DOHH2 (cell line): ENCODE data around the gene DYNLT1.

ENCODE experiments used
- H3F3A ChIP-seq: fragments of 200-600 bp; sonication (generic), shearing (Covaris generic); 2 replicates; pipeline ENCODE4 v1.6.0; 2016; ENCODE audit warnings: antibody characterized with exemption, mild to moderate bottlenecking; ENCODE audit not compliant: control insufficient read depth, insufficient read depth
- H3K27ac ChIP-seq: fragments of 200-600 bp; sonication (generic); 2 replicates; pipeline ENCODE4 v1.5.1; 2014; ENCODE audit warnings: low read depth, mild to moderate bottlenecking, low read length, moderate library complexity
- H3K27me3 ChIP-seq: fragments of 200-600 bp; sonication (generic); 2 replicates; pipeline ENCODE4 v1.6.1; 2014; ENCODE audit warnings: mild to moderate bottlenecking, low read length, mixed read lengths; ENCODE audit not compliant: control insufficient read depth
- H3K36me3 ChIP-seq: fragments of 200-600 bp; sonication (generic); 2 replicates; pipeline ENCODE4 v1.6.1; 2014; ENCODE audit warnings: mild to moderate bottlenecking, low read length, moderate library complexity, mixed read lengths; ENCODE audit not compliant: control insufficient read depth
- H3K4me1 ChIP-seq: fragments of 200-600 bp; sonication (generic); 2 replicates; pipeline ENCODE4 v1.6.1; 2014; ENCODE audit warnings: mild to moderate bottlenecking, low read length, mixed read lengths; ENCODE audit not compliant: control insufficient read depth
- H3K4me2 ChIP-seq: fragments of 200-600 bp; sonication (generic); 2 replicates; pipeline ENCODE4 v1.6.0; 2014; ENCODE audit warnings: mild to moderate bottlenecking, low read length, moderate library complexity
- H3K4me3 ChIP-seq: fragments of 200-600 bp; sonication (generic); 2 replicates; pipeline ENCODE4 v1.5.1; 2014; ENCODE audit warnings: mild to moderate bottlenecking, low read length, mixed read lengths
- H3K79me2 ChIP-seq: fragments of 200-600 bp; sonication (generic); 2 replicates; pipeline ENCODE4 v1.6.1; 2014; ENCODE audit warnings: mild to moderate bottlenecking, low read length, mixed read lengths; ENCODE audit not compliant: control insufficient read depth
- H3K9me2 ChIP-seq: fragments of 200-600 bp; sonication (generic); replicated peaks from 2 replicates; pipeline ENCODE4 v1.6.1; 2014; ENCODE audit warnings: mild to moderate bottlenecking, low read length, mixed read lengths; ENCODE audit not compliant: control insufficient read depth
- H3K9me3 ChIP-seq: fragments of 200-600 bp; sonication (generic); 2 replicates; pipeline ENCODE4 v1.6.1; 2014; ENCODE audit warnings: antibody characterized with exemption, low read length, mixed read lengths; ENCODE audit not compliant: control insufficient read depth, insufficient read depth
- H4K20me1 ChIP-seq: fragments of 200-600 bp; sonication (generic); 2 replicates; pipeline ENCODE4 v1.6.0; 2014; ENCODE audit warnings: low read depth, mild to moderate bottlenecking, antibody characterized with exemption, low read length, moderate library complexity; ENCODE audit not compliant: control insufficient read depth, insufficient read depth
- EZH2phosphoT487 ChIP-seq: fragments of 200-600 bp; sonication (generic); IDR thresholded peaks from 2 replicates; pipeline ENCODE4 v1.6.1; 2017; ENCODE audit warnings: borderline replicate concordance, mild to moderate bottlenecking, antibody characterized with exemption, low read length, moderate library complexity, mixed read lengths
- TF ChIP-seq, protein P1 (sequence below): fragments of 200-600 bp; sonication (generic); IDR thresholded peaks from one replicate; pipeline ENCODE4 v1.5.1; 2014; ENCODE audit warnings: antibody characterized with exemption, mild to moderate bottlenecking, low read depth, low read length; ENCODE audit not compliant: poor library complexity, severe bottlenecking

The DYNLT1 gene

GRCh38 chr6:158611541-158612370, 32.8 kb downstream of the DYNLT1 start:
- Histone ChIP-seq H3F3A (no peaks in the 10 kb centered on the region), H3K79me2 (no peaks in the 10 kb centered on the region), H3K4me1 (no peaks in the 10 kb centered on the region), H3K9me2 (no peaks in the 10 kb centered on the region), H3K27me3 (no peaks in the 10 kb centered on the region), H3K4me3 (no peak overlapping the region), H3K9me3 (no peaks in the 10 kb centered on the region), H4K20me1 (no peaks in the 10 kb centered on the region), H3K36me3 (peaks cover 32% of the 10 kb centered on the region), H3K4me2 (no peak overlapping the region), H3K27ac (no peak overlapping the region)
- TF ChIP-seq, protein P1, sequence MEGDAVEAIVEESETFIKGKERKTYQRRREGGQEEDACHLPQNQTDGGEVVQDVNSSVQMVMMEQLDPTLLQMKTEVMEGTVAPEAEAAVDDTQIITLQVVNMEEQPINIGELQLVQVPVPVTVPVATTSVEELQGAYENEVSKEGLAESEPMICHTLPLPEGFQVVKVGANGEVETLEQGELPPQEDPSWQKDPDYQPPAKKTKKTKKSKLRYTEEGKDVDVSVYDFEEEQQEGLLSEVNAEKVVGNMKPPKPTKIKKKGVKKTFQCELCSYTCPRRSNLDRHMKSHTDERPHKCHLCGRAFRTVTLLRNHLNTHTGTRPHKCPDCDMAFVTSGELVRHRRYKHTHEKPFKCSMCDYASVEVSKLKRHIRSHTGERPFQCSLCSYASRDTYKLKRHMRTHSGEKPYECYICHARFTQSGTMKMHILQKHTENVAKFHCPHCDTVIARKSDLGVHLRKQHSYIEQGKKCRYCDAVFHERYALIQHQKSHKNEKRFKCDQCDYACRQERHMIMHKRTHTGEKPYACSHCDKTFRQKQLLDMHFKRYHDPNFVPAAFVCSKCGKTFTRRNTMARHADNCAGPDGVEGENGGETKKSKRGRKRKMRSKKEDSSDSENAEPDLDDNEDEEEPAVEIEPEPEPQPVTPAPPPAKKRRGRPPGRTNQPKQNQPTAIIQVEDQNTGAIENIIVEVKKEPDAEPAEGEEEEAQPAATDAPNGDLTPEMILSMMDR = no peak
- no peak for TF ChIP-seq EZH2phosphoT487

GRCh38 chr6:158611039-158611438, 33.5 kb downstream of the DYNLT1 start:
- no peaks in the 10 kb centered on the region for H4K20me1 ChIP-seq
- H3K27me3 ChIP-seq = no peaks in the 10 kb centered on the region
- H3K4me3 ChIP-seq = no peak overlapping the region
- H3K36me3 ChIP-seq = peaks cover 37% of the 10 kb centered on the region
- H3K9me2 ChIP-seq = no peaks in the 10 kb centered on the region
- no peak overlapping the region for H3K27ac ChIP-seq
- no peak for TF ChIP-seq EZH2phosphoT487
- TF ChIP-seq, protein P1 = no peak
- no peaks in the 10 kb centered on the region for H3F3A ChIP-seq
- H3K4me2 ChIP-seq = no peak overlapping the region
- H3K4me1 ChIP-seq = no peaks in the 10 kb centered on the region
- no peaks in the 10 kb centered on the region for H3K9me3 ChIP-seq
- no peaks in the 10 kb centered on the region for H3K79me2 ChIP-seq

- Histone ChIP-seq H3K9me3 (no peaks in the 10 kb centered on the region), H3K4me2 (no peak overlapping the region), H3K4me3 (no peak overlapping the region), H3K4me1 (no peaks in the 10 kb centered on the region), H3F3A (no peaks in the 10 kb centered on the region), H3K27me3 (no peaks in the 10 kb centered on the region), H3K79me2 (no peaks in the 10 kb centered on the region), H3K27ac (no peak overlapping the region), H3K9me2 (no peaks in the 10 kb centered on the region), H4K20me1 (no peaks in the 10 kb centered on the region), H3K36me3 (peaks cover 43% of the 10 kb centered on the region)
- TF ChIP-seq, protein P1 = no peak
- TF ChIP-seq EZH2phosphoT487 = no peak
Observed at GRCh38 chr6:158610319-158610968, 34.1 kb downstream of the DYNLT1 start.
